HuH-7 (cell line): ENCODE results near the gene NIPAL3.
A peak's percentile ranks its signal among the peaks of the same experiment; 100 is the strongest.

ENCODE experiments used
- DNase-seq: peaks from one replicate; pipeline ENCODE4 v3.0.0; 2011; ENCODE audit warnings: low spot score

NIPAL3 gene

DNA sequence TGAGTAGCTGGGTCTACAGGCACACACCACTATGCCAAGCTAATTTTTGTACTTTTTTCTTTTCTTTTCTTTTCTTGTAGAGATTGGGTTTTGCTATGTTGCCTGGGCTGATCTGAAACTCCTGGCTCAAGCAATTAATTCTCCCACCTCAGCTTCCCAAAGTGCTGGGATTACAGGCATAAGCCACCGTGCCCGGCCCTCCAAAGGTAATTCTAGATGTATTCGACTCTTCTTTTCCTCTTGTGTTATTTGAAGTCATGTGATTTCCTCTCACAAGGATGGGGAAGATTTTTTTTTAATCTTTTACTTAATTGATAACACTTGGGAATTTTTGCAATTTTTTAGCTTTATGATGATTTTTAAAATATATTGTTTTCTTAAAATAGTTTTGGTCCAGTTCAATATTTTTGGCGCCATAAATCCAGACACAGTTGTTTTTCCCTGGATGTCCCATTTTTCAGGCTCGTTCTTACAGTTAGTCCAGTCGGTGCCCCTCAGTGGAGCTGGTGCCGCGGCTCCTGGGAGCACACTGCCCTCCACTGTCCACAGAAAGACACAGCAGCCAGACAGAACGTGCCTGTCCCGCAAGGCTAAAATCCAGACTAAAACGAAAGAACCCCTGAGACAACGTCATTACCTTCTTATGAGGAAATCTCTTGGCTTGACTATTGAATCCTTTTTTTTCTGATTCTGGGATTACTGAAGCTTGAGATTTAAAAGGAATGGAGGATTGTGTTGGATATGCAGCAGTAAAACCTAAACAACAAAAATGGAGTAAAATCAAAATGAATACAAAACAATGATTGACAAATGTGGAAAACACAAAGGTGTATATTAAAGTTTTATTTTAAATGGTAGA is 24.4 kb upstream of the NIPAL3 start:
- DNase-seq: peak; percentile 49

DNA sequence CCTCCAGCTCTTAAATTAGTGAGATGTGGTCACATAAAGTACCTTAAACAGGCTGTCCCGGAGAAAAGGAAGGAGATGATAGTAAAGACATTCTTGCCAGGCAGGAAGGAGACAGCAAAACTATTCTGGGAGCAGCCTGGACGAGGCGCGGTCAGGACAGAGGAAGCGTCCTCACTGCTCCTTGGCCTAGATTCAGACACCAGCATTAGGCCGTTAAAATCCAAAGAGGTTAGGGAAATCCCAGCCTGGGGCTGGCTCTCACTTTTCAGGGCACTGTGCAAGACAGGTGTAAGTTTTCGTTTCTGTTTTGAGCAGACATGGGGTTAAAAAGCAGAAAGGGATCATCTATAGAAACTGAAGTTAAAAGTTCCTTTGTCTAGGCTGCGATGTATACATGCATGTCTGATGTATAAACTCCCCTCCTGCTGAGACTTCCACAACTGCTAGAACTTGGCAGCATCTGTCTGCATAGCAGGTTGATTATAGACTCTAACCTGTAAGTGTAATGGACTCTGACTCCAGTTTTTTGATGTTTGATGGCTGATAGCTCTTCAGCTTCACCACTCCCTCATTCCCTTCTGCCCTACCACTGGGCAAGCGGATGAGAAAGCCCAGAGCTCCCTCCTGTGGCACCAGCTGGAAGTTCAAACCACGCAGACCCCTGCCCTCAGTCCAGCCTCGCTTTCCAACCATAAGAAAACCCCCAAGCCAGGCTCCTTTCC is 23.6 kb upstream of the NIPAL3 start:
- DNase-seq: peak; percentile 67

DNA sequence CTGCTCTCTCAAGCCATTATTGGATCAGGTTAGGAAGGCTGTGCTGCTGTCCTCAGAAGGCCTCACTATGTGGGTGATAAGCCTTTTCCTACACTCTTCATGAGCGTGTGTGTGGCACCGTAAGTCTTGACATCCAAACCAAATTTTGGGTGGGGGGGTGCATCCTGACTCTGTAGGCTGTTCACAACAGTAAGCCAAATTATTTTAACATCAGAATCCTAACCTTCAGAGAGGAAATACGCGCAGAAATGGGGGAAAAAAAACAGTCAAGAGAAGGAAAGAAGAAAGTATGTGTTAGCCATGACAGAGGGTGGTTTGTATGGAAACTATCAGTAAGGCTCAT is 23.0 kb upstream of the NIPAL3 start:
- DNase-seq: no peak

DNA sequence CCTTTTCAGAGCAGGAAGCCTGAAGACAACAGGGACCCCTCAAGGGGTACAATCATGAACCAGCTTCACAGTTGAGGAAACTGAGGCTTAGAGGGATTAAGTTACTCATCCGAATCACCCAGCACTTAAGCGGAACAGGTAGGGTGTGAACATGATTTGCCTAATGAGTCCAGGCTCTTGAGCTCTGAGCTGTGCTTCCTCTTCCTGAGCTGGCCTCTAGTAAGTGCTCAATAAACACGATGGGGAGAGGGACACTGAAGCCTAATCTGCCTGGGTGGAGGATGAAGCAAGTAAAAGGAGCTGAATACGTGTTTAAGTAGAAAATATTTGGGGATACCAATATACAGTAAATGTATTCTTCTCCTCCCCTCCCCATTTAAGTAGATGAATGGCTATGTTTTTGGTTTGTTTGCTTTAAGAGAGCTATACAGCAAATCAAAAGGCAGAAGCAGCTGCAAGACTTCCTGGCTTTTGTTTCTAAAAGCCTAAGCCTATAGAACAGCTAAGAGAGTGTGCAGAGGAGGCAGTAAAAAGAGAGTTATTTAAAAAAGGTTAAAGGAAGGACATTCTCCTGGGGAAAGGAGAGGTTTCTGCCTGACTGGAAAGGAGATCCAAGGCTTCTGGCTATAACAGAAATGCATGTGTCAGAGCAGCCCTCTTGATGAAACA is 22.5 kb upstream of the NIPAL3 start:
- no peak for DNase-seq

DNA sequence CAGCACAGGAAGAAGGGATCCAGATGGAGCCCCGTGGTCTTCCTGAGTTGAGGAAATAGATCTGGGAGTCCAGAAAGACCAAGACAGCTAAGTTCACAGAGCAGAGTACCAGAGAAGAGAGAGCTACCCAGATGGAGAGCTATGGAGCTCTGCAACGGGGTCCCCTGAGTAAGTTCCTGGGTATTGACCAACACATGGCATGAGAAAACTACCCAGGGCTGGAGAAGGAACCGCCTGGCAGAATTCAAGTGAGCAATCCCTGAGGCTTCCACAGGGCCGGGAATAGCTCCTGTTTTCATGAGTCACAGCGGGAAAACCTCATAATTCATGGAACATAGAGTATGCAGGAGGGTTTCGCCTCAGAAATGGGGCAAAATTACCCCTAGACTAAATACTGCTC is 21.7 kb upstream of the NIPAL3 start:
- DNase-seq: no peak

DNA sequence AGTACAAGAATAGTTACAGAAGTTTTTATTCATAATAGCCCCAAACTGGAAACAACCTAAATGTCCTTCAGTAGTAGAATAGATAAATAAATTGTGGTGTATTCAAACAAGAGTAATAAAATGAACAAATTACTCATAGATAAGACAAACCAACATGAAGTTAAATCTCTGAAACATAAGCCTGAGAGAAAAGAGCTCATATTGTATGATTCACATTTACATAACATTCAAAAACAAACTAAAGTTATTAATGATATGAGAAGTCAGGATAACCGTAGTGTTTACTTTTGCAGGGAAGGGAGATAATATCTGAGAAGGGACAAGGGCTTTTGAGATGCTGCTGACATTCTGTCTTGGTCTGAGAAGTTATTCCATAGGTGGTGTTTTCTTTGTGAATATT is 15.5 kb upstream of the NIPAL3 start:
- no peak for DNase-seq

DNA sequence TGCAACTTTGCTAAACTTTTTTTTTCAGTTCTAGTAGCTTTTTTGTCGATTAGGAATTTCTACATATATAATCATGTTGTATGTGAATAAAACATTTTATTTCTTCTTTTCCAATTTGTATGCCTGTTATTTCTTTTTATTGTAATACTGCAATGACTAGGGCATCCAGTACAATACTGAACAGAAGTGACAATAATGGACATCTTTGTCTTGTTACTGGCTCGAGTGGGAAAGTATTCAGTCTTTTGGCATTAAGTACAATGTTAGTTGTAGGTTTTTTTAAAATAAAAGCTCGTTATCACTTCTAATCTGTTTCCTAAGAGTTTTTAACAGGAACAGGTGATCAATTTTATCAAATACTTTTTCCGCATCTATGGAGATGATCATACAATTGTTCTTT is 11.8 kb upstream of the NIPAL3 start:
- DNase-seq: no peak

DNA sequence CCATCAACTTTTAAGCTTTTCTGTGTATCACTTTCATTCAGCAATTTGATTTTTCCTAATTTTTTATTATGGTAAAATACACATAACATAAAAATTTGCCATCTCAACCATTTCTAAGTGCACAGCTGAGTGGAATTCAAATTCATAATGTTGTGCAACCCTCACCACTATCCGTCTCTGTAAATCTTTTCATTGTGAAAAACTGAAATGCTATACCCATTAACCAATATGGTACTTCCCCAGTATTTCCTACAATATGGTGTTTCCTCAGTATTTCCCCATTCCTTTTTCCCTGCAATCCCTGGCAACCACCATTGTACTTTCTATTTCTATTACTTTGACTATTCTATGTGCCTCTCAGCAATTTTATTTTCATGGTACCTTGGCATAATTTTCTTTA is 8.8 kb upstream of the NIPAL3 start:
- no peak for DNase-seq

DNA sequence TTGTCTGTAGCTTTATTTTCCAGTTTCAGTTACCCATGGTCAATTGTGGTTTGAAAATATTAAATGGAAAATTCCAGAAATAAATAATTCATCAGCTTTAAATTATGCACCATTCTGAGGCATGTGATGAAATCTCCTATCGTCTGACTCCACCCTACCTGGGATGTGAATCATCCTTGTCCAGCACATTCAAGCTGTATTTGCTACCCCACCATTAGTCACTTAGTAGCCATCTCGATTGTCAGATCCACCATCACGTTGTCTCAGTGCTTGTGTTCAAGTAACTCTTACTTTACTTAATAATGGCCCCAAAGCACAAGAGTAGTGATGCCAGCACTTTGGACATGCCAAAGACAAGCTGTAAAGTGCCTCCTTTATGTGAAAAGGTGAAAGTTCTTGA is 6.1 kb upstream of the NIPAL3 start:
- DNase-seq: no peak

DNA sequence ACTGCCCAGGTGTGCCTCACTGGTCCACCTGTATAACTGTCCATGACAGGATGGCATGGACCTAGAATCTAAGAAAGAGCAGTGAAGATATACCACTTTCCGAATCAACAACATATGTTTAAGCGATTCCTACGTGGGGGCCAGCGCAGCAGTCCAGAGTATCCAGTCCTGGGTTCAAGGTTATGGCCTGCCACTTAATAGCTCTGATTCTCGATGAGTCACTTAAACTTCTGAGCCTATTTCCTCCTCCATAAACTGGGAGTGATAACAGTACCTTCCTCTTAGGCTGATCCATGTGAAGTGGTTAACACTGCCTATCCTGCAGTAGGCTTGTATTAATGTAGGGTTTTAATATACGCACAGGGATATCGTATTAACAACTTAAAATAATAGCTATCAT is 4.9 kb upstream of the NIPAL3 start:
- no peak for DNase-seq

DNA sequence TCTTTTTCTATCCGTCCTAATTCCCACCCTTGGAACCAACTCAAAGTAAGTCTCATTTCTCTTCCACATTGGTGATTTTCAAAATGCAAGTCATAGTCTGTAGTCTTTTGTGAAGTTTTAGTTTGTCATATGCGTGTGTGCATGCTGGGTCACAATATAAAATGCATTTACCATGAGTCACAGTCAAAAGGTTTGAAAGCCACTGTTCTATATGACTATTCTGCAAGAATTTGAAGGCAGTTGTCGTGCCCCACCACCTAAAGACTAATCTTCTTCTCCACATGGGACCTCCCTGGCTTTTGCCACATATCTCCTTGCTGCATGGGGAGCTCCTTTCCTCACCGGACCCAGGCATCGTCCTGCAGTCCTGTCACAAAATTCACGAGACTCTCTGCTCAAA is 3.6 kb upstream of the NIPAL3 start:
- no peak for DNase-seq

DNA sequence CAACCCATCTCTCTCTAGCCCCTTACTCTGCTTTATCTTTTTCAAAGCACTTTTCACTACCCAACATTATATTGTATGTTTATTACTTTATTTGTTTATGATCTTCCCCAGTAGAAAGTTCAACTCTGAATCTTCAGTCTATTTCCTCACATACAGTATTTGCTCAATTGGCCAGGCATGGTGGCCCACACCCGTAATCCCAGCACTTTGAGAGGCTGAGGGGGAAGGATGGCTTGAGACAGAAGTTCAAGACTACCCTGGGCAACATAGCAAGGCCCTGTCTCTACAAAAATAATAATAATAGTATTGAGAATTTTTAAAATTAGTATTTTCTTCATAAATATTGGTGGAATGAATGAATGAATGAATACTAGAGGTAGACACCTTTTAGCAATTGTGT is 3.2 kb upstream of the NIPAL3 start:
- no peak for DNase-seq

DNA sequence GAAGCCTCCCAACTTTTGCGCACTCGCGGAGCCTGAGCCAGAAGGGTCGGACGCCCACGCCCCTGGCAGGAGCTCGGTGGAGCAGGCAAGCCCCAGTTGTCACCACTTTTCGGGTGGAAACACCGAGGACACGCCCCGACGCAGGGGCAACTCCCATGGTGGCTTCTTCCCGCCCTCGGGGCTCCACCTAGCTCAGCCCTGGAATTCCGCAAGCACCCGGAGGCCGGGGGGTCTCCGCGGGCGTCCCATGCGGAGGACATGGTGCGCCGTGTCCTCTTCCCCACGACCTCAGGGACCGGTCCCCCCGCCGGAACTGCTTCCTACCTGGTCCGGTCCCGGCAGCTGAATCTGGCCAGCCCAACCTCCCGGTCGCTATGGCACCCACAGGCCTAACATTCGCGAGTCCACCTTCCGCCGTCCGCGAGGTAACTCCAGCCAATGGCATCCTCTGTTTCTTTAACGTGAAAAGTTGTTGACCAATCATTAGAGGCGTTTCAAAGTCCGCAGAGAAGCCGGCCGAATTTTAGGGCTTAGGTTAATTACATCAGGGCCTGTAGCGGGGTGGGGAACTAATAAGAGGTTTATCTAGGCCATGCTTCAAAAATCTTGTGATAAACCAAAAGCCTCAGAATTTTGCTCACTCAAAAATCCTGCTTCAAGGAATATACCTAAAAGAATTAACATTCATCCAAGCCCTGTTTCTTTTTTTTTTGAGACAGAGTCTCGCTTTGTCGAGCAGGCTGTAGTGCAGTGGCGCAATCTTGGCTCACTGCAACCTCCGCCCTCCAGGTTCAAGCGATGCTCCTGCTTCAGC is 2.0 kb upstream of the NIPAL3 start, which contains the start of gene STPG1:
TSS of gene STPG1 (minus strand) at position 433 of the 814 bp plus-strand sequence. CDS start 12,394 bp downstream, outside the sequence.
- peak; percentile 85 for DNase-seq

DNA sequence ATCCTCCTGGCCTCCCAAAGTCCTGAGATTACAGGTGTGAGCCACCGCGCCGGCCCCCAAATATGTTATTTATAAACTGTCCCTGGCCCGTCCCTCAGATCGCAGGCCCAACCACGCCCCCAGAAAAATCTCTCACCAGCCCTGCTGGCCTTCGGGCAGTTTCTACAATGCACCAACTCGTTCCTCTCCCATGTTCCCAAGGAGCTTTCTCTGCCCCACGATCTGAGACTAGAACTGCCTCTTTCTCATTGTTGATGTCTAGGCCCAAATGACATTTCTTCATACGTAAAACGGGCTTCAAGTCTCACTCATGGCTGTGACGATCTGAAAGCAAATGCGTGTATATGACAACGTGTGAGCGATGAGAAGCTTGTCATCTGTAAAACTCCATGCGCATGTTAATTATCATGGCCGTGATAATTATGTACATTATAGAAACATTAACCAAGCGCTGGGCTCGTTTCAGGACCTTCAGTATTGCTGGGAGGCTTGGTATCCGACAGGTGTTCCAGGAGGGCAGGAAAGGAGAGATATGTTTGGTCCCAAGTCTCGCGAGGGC is 748 bp upstream of the NIPAL3 start:
- no peak for DNase-seq

DNA sequence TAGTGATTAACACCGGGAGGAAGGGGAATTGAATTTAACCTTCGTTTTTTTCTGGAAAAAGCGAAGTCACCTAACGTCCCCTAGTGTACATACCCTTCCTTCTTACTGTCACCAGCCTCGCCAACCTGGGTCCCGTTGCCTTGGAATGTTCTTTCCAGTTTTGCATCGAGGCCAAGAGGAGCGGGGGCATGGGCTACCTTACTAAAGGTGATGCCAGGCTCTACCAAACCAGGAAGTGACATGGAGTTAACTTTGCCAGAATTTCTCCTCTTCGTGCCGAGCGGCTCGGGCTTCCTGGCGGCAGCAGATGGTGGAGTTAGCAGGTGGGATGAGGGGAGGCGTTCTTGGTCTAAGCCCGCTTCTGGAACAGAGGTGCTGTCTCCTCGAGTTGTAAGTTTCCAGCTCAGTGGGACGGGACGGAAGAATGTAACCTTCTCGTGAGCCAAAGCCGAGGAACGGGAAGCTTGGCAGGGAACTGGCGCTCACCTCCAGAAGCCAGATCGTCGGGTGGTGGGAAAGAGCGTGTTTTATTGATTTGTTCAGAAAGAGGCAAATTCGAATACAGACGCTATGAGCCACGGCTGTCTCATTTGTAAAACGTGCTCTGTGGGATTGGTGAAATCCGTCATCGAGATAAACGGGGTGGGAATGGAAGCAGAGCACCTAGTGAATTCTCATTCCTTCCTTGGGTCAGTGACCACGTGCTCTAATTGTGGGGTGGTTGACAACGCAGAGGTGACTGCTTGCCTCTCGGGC is 486 bp downstream of the NIPAL3 start:
- no peak for DNase-seq

DNA sequence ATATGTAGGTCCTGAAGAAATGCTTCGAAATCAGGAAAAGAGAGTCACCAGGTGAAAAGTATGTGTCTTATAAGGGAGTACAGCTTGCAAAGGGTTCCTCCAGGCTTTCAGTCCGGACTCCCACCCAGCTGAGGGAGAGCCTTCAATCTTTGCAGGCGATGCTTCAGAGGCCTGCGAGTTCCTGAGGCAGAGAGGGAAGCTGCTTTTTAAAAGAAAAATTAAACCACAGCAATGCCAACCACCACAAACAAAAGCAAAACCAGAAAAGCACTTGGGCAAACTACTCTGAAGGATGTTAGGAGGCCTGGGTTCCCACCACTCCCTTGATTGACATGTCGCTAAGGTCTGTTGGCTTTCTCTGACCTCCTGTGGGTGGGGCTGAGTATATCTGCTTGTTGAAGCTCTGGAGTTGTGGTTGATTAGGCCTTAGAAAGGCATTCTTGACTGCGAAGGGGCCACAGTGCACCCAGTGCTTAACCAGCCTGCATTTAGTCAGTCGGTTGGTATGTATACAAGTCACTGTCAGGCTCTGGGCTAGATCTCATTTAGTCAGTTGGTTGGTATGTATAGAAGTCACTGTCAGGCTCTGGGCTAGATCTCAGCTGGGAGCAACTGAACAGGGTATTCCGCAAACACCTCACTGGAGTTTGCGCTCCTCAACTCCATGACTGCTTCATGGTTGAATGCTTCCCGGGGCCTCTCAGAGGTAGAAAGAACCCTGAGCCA is 1.2 kb downstream of the NIPAL3 start:
- no peak for DNase-seq

DNA sequence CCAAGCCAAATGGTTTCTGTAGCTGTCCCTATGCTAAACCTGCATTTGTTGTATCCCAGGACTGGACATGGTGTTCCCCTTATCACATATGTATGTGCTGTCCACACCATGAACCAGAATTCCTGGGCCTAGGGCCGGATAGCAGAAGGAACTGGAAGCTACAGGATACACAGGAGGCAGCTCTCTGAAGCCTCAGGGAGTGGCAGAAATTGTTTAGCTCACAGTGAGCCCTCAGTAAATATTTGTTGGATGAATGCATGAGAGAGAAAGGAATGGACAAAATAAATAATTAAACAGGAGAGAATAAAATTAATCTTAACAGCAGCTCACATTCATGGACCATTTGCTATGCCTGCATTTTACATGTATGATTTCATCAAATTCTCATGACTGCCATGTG is 2.1 kb downstream of the NIPAL3 start:
- no peak for DNase-seq

DNA sequence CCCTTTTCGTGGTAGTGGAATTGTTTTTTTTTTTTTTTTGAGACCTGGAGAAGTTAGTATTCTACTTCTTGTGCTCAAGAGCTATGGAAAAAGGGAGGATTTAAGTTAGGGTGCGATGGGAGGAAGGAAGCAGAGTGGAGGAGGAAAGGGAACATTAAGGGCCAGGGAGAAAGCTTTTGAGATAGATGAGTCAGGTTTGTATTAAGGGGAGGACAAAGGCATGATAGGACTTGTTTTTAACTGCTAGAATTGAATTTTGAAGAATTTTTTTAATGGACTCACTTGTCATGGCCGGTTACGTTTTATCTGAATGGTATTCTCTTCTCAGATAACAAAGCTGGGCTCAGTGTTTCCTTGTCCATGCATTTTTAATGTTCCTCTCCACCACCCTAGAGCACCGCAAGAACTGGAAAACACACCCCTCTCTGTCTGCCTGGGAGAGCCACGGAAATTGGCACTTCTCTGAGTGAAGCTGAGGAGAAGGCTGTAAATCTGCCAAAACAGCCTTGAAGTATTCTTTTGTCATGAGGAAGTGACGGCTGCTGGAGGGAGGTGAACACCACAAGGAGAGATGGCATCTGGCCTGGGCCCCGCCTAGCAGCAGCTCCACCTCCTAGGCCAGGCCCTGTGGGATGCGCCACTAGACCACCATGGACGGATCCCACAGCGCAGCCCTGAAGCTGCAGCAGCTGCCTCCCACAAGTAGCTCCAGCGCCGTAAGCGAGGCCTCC is 3.5 kb downstream of the NIPAL3 start:
- DNase-seq: no peak

DNA sequence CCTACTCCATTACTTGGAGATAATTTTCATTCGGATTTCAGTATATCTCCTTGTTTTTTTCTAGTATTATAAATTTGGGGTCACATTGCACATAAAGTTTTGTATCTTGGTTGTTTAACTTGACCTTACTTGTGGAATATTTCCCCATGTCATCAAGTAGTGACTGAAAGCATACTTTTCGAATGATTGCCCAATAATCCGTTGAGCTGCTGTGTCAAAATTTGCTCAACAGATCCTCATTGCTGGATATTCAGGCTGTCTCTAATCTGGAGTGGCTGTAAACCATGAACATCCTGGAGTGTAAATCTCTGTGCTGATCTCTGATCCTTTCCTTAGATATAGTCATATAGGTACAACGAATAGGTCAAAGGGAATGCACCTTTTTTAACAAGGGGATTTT is 4.9 kb downstream of the NIPAL3 start:
- DNase-seq: no peak

DNA sequence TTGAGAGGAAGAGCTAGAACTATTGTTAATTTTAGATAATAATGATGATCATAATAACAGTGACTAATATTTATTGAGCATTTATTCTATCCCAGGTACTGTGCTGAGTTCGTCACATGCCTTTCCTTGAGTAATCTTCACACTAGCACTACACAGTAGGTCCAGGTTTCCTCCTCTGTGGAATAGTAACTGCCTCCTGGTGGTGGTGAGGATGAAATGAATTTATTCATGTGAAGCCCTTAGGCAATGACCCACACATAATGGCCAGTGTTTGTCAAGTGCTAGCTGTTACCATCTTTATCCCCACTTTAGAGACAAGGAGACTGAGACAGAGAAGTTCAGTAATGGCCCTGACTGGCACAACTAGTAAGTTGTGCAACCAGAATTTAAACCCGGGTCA is 5.9 kb downstream of the NIPAL3 start:
- DNase-seq: no peak
